ENCODE results near the gene CHI3L1. TPM values are rescaled to one million over a fixed set of nuclear protein-coding genes. Genes with fewer than 3 reads are reported as not detected.

CHI3L1 gene
- total and polyA plus RNA-seq, 2 donors: 0.53 to 4.7 TPM

DNA sequence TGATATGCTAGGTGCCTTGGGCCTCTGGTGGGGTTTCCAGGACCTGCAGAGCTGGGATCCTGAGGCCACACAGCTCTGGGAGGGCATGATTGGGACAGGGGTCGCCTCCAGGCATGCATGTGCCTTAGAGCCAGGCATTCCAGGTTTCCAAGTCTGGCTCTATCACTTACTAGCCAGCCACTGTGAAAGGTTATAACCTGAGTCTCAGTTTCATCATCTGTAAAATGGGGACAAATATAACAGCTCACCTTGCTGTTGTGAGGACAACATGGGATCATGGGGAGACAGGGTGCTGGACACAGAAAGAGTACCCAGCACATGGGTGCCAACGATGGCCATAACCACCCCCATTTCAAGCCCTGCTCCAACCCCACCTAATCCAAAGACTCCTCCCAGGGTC is 2.7 kb downstream of the CHI3L1 start:
- WGBS: 97% methylated on average over 2 of the region's 2 CpGs
- Histone ChIP-seq H3K36me3 (ENCODE audit: insufficient read depth) (no peaks in the 10 kb centered on the region), H3K27ac (ENCODE audit: low read depth) (no peak overlapping the region), H3K4me3 (ENCODE audit: low read depth, low read length) (no peak overlapping the region), H3K4me1 (ENCODE audit: insufficient read depth) (no peaks in the 10 kb centered on the region)
- no peak for DNase-seq (ENCODE audit: extremely low spot score)

DNA sequence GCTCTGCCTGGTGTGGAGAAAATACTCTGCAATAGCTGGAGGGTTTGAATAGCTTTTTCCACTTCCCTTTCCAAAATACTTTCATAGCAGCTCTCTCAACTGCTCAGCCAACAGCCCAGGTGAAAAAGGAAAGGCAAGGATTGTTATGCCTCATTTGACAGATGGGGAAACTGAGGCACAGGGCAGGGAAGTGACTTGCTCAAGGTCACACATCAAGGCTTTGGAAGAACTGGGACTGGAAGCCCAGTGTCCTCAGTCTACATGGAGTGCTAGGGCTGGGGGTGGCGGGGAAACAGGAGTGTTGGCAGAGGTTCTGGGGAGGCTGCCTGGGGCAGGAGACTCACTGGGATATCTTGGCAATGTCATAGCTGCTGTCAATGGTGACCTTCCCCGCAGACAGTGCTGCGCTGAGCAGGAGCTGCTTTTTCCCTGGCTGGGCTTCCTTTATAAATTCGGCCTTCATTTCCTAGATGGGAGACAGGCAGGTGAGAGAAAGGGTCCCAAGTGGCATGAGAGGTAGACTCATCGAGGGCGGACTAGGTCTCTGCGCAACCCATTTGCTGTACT is 4.0 kb downstream of the CHI3L1 start:
- WGBS: 92% methylated on average over 7 of the region's 7 CpGs
- H3K4me1 ChIP-seq (ENCODE audit: insufficient read depth): no peaks in the 10 kb centered on the region
- no peak for DNase-seq (ENCODE audit: extremely low spot score)
- H3K27ac ChIP-seq (ENCODE audit: low read depth): no peak overlapping the region
- no peaks in the 10 kb centered on the region for H3K36me3 ChIP-seq (ENCODE audit: insufficient read depth)
- H3K4me3 ChIP-seq (ENCODE audit: low read depth, low read length): no peak overlapping the region

DNA sequence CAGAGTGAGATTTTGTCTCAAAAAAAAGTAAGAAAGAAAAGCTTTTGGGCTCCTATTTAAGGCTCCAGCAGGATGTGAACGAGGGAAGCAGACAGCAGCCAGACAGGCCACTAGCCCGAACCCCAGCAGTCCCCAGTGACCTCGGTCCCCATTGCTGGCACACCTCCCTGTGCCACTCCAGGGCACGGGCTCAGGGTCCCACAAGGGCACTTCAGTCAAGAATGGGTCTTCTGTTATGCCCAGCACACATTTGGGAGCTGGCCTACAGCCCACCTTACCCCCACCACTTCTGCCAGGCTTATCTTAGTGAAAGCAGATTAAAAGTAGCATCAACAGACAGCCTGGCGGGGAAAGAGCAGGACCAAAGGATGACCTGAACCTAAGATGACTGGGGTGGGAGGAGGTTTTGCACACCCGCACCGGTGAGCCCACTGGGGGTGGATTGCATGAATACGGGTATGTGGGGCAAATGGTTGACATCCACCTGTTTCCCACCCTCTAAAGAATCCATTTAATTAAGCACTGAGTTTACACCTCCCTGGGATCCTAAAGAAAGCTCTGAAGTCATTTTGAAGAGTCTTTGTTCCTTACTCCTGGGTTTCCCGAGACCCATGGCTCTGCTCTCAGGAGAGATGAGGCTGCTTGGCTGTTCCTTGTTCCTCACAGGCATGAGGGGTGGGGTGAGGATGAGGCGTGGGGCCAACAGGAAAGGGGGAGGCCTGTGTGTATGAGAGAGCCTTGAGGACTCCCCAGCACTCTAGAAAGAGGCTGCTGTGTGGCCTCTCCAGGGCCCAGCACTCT is 4.7 kb downstream of the CHI3L1 start:
- WGBS: 78% methylated on average over 10 of the region's 10 CpGs
- H3K4me1 ChIP-seq (ENCODE audit: insufficient read depth): no peaks in the 10 kb centered on the region
- no peak for DNase-seq (ENCODE audit: extremely low spot score)
- H3K27ac ChIP-seq (ENCODE audit: low read depth): no peak overlapping the region
- no peak overlapping the region for H3K4me3 ChIP-seq (ENCODE audit: low read depth, low read length)
- H3K36me3 ChIP-seq (ENCODE audit: insufficient read depth): no peaks in the 10 kb centered on the region

DNA sequence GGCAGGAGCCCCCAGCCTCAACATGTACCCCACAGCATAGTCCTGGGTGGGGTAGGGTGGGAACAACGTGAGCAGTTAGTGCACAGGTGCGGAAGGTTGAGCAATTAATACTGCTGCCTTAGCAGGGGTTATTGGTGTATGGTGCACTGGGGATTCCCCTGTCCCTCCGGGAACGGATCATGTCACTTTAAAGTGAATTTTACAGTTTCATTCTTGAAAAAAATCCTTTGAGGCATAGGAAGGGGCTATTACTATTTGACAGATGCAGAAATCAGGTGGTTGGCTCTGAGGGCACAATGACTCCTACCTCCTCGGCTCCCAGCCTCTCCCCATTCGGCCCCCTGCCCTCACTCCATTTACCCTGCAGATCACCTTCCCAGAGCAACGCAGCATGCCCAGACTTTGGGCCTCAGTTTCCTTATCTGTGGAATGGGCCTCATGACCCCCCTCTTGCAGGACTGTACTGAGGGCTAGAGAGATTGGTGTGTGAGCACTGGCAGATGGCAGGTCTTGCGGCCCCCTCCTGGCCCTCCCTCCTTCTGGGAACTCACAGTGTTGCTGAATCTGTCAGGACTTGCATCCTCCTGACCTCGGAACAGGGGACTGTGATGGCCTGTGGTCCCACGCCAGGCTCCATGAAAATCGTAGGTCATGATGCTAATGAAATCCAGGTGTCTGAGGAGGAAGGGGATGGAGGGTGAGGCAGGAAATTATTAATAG is 5.7 kb downstream of the CHI3L1 start:
- no peak overlapping the region for H3K4me3 ChIP-seq (ENCODE audit: low read depth, low read length)
- WGBS: 84% methylated on average over 11 of the region's 11 CpGs
- no peaks in the 10 kb centered on the region for H3K36me3 ChIP-seq (ENCODE audit: insufficient read depth)
- DNase-seq (ENCODE audit: extremely low spot score): no peak
- H3K27ac ChIP-seq (ENCODE audit: low read depth): no peak overlapping the region
- no peaks in the 10 kb centered on the region for H3K4me1 ChIP-seq (ENCODE audit: insufficient read depth)

DNA sequence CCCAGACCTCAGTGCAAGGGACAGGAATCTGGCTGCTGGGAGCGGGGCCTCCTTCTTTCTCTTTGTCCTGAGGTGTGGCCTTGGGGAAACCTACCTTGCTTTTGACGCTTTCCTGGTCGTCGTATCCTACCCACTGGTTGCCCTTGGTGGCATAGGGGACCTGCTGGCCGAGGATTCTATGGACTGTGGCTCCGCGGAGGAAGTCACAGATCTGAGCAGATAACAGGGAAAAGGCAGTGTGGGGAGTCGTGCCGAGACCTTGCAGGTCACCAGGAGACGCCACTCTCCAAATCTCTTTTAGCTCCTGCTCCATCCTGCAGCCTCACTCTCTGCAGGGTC is 6.9 kb downstream of the CHI3L1 start:
- DNase-seq (ENCODE audit: extremely low spot score): no peak
- 93% methylated on average over 10 of the region's 10 CpGs for WGBS
- H3K4me1 ChIP-seq (ENCODE audit: insufficient read depth): no peaks in the 10 kb centered on the region
- no peak overlapping the region for H3K27ac ChIP-seq (ENCODE audit: low read depth)
- H3K4me3 ChIP-seq (ENCODE audit: low read depth, low read length): no peak overlapping the region
- no peaks in the 10 kb centered on the region for H3K36me3 ChIP-seq (ENCODE audit: insufficient read depth)

DNA sequence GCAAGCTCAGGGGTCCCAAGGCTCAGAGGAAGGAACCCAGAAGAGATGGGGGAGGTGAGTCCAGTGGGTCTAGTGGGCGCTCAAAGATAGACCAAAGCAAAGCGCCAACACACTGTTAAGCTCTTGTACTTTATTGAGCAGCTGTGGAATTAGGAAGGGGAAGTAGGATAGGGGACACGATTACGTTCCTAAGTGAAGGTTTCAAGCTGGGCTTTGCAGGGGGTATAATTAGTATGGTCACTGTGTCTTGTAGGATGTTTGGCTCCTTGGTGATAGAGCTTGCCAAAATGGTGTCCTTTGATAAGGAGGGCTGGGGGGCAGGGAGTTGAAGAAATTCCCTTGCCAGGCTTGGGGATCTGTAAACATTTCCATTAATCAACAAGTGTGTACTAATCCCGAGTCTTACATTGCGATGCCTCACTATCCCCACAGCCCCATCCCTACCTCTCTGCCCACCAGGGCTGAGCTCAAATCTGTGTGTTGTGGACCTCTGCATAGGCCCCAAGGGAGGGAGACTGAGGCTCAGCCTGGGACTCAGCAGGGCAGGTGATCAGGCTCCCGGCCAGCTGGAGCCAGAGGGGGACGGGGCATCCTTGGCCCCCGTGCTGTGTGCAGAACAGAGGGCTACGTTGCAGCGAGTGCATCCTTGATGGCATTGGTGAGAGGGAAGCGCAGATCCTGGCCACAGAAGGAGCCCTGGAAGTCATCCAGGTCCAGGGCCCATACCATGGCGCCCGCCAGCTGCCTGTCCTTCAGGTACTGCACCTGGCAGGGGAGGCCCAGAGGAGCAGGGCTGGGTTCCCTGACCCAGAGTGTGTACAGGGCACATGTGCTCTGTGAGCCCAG is 7.5 kb downstream of the CHI3L1 start:
- Histone ChIP-seq H3K4me1 (ENCODE audit: insufficient read depth) (no peaks in the 10 kb centered on the region), H3K4me3 (ENCODE audit: low read depth, low read length) (no peak overlapping the region), H3K27ac (ENCODE audit: low read depth) (no peak overlapping the region), H3K36me3 (ENCODE audit: insufficient read depth) (no peaks in the 10 kb centered on the region)
- no peak for DNase-seq (ENCODE audit: extremely low spot score)
- WGBS: 95% methylated on average over 14 of the region's 14 CpGs

DNA sequence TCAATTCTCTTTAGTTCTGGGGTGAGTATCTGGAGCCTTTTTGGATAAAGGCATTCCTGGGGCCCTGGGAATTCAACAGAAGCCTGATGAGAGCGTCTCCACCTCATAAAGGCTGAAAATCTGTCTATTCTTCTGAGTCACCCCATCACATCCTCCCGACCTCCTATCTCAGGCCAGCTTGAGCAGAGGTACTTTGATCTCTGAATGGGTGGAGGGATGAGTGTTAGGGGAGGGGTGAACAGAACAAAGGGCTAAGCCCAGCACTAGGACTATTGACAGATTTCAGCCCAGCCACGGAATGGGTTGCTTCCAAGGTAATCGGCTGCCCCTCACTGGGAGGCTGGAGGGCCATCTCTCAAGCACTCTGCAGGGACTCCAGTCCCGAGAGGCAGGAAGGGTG is 8.4 kb downstream of the CHI3L1 start:
- Histone ChIP-seq H3K27ac (ENCODE audit: low read depth) (no peak overlapping the region), H3K4me1 (ENCODE audit: insufficient read depth) (no peaks in the 10 kb centered on the region), H3K4me3 (ENCODE audit: low read depth, low read length) (no peak overlapping the region), H3K36me3 (ENCODE audit: insufficient read depth) (no peaks in the 10 kb centered on the region)
- WGBS: 77% methylated on average over 5 of the region's 5 CpGs
- DNase-seq (ENCODE audit: extremely low spot score): no peak

DNA sequence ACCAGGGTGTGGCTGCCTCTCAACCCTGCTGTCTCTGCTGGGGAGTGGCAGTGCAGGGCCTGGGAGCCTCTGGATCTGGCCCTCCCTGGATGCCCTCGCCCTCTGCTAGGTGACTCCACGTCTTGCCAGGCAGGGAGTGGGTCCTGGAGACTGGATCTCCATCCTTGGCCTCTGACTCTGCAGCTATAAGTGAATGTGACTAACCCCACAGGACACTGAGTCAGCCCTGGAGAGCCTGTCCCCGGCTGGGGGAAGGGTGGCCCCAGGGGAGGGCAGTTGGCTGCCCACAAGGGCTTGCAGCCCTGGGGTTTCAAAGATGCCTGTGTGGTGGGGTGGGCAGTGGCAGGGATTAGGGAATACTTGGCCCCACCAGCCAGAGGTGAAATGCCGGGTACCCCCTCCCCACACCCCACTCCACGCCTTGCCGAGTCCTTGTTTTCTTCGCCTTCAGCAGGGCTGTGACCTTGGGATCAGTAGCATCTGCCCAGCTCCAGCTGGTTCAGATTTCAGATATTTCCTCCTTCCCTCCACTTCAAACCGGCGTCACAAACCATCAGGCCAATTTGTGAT is 8.9 kb downstream of the CHI3L1 start:
- DNase-seq (ENCODE audit: extremely low spot score): no peak
- WGBS: 59% methylated on average over 9 of the region's 9 CpGs

DNA sequence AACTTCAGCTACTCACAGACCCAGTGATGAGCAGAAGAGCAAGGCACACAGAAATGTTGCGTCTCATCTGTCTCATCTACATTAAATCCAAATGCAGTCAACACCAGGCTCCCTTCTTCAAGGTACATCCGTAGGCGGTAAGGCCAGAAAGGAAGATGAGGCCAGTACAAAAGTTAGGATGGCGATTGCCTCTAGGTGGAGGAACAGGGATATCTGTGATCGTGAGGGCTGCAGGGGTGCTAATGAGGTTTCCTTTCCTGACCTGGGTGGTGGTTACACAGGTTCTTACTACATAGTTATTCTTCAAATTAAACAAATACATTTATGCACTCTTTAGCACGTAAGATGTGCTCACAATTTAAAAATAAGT is 9.5 kb downstream of the CHI3L1 start:
- 93% methylated on average over 6 of the region's 6 CpGs for WGBS
- Histone ChIP-seq H3K27ac (ENCODE audit: low read depth) (no peak overlapping the region), H3K4me3 (ENCODE audit: low read depth, low read length) (no peak overlapping the region), H3K36me3 (ENCODE audit: insufficient read depth) (no peaks in the 10 kb centered on the region), H3K4me1 (ENCODE audit: insufficient read depth) (no peaks in the 10 kb centered on the region)
- DNase-seq (ENCODE audit: extremely low spot score): no peak

More for the DNA sequence above, 8.9 kb downstream of the CHI3L1 start:
- Histone ChIP-seq H3K4me3 (ENCODE audit: low read depth, low read length) (no peak overlapping the region), H3K36me3 (ENCODE audit: insufficient read depth) (no peaks in the 10 kb centered on the region), H3K4me1 (ENCODE audit: insufficient read depth) (no peaks in the 10 kb centered on the region), H3K27ac (ENCODE audit: low read depth) (no peak overlapping the region)

DNA sequence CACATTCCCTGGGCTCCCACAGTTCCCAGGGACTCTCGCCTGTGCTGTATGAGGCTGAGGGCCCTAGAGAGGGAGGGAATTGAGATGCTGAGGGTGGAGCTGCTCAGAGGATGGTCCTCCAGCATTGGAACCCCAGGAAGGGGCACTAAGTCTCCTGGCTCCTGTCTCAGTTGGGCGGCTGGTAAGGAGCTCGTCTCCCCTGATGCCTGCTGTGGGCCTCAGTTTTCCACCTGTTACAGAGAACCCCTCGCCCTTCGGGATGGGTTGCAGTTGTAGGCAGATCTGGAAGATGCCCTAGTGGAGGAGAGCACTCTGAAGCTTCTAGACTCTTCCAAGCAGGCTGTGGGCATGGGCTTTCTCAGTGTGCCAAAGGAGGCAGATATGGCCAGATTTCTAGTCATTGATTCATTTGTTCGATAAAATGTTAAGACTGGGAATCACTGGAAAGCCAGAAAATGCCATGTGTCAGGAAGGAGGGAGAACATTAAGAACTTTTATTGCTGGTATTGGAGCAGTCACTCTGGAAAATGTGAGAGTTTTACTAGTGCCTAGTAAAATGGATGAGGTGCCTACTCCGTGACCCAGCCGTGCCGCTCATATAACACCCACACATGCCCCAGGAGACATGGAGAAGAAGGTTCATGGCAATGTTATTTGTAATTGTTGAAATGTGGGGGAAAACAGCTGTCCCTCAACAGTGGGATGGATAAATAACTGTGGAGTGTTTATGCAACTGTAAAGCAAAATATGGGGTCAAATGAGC is 10.1 kb downstream of the CHI3L1 start:
- Histone ChIP-seq H3K36me3 (ENCODE audit: insufficient read depth) (no peaks in the 10 kb centered on the region), H3K4me1 (ENCODE audit: insufficient read depth) (no peaks in the 10 kb centered on the region), H3K4me3 (ENCODE audit: low read depth, low read length) (no peak overlapping the region), H3K27ac (ENCODE audit: low read depth) (no peak overlapping the region)
- DNase-seq (ENCODE audit: extremely low spot score): no peak
- 89% methylated on average over 9 of the region's 9 CpGs for WGBS

DNA sequence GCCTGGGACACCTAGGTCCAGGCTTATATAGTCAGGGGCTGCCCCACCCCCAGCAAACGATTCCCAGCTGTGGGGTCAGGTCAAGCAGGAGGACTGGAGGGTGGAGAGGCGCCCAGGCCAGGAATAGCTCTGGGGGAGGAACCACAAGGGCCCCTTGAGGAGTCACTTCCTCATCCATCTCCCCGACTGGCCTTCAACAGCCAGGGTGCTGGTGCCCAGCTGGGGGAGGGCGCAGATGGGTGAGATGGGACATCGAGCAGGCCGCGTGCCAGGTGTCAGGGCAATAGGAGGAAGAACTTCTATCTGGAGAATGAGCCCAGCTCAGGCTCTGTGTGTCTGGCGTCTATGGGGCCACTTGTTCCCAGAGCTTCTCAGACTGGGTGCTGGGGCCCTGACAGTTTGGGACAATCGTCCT is 10.7 kb downstream of the CHI3L1 start:
- H3K27ac ChIP-seq (ENCODE audit: low read depth): no peak overlapping the region
- no peaks in the 10 kb centered on the region for H3K4me1 ChIP-seq (ENCODE audit: insufficient read depth)
- no peak for DNase-seq (ENCODE audit: extremely low spot score)
- WGBS: 79% methylated on average over 9 of the region's 9 CpGs
- H3K4me3 ChIP-seq (ENCODE audit: low read depth, low read length): no peak overlapping the region
- no peaks in the 10 kb centered on the region for H3K36me3 ChIP-seq (ENCODE audit: insufficient read depth)

DNA sequence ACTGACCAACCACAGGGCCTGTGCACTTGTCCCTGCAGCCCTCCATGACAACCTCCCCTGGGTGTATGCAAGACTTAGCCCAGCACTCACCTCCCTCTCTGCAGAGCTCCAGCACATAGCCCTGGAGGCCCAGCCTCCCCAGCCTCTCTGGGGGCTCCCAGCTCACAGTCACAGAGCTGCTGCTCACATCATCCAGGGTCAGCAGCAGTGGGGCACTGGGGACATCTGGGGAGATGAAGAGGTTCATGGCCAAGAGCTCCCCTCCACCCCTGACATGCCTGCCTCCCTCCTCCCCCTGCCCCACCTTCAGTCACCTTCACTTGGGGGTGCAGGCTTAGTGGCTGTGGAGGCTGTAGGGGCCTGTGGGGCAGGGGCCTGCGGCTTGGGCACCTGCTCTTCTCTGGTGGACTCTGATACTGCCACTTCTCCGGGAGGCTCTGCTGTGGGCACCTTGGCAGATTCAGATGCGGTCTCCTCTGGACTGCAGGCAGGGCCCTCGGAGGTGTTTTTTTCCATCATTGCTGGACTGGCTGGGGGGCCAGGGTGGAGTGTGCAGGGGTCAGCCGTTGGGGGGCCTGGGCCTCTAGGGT is 11.2 kb downstream of the CHI3L1 start, which contains the start of gene MYBPH:
Gene MYBPH, minus strand, starts transcription at position 590 of the 590 bp plus-strand sequence. Its CDS starts 71 bp downstream, at position 519.
- no peak within 1 kb of the TSS for H3K27ac ChIP-seq (ENCODE audit: low read depth)
- WGBS: 85% methylated on average over 5 of the region's 5 CpGs
- H3K4me1 ChIP-seq (ENCODE audit: insufficient read depth): no peaks in the 10 kb centered on the region
- no peak for DNase-seq (ENCODE audit: extremely low spot score)
- H3K4me3 ChIP-seq (ENCODE audit: low read depth, low read length): no peak within 1 kb of the TSS
- no peaks in the 10 kb centered on the region for H3K36me3 ChIP-seq (ENCODE audit: insufficient read depth)

Data from urinary bladder (tissue), 4 donors.